OCI-LY7 (cell line): ENCODE results near the gene FAM193A. TPM values are rescaled to one million over a fixed set of nuclear protein-coding genes. Genes with fewer than 3 reads are reported as not detected.

ENCODE experiments used
- BruUV-seq: library from RNA; stranded (reverse); fragments of 400-500 nt; replicated peaks from 2 replicates; lab custom pipeline; 2021; lab: Mats Ljungman, UMichigan
- CTCF ChIA-PET: fragments of 300-600 bp; sonication (Branson Sonifier 250); formaldehyde crosslinking; loops from one replicate; lab custom pipeline; 2022; ENCODE audit warnings: antibody characterized with exemption; ENCODE audit not compliant: unreplicated experiment; lab: Charles Lee
- POLR2A ChIA-PET: fragments of 300-600 bp; sonication (Branson Sonifier 250); formaldehyde crosslinking; loops from one replicate; lab custom pipeline; 2022; ENCODE audit warnings: antibody characterized with exemption; lab: Charles Lee
- DNase-seq: peaks from one replicate; pipeline ENCODE4 v3.0.0-alpha.2; 2015; ENCODE audit warnings: low spot score
- H2AFZ ChIP-seq: fragments of 200-600 bp; sonication (generic), shearing (Covaris generic); 2 replicates; pipeline ENCODE4 v1.6.1; 2014; ENCODE audit warnings: mild to moderate bottlenecking, antibody characterized with exemption, low read length, moderate library complexity
- H3K27ac ChIP-seq: fragments of 200-600 bp; sonication (generic); 2 replicates; pipeline ENCODE4 v1.5.1; 2014; ENCODE audit warnings: mixed run types, low read depth, mild to moderate bottlenecking, moderate library complexity, low read length, inconsistent platforms; ENCODE audit not compliant: poor library complexity, severe bottlenecking
- H3K36me3 ChIP-seq: fragments of 200-600 bp; sonication (generic); 2 replicates; pipeline ENCODE4 v1.6.1; 2014; ENCODE audit warnings: mild to moderate bottlenecking, antibody characterized with exemption, low read length, moderate library complexity, mixed read lengths; ENCODE audit not compliant: insufficient read depth
- H3K4me1 ChIP-seq: fragments of 200-600 bp; sonication (generic); 2 replicates; pipeline ENCODE4 v1.5.1; 2014; ENCODE audit warnings: mild to moderate bottlenecking, low read length; ENCODE audit not compliant: insufficient read depth, poor library complexity, severe bottlenecking
- H3K4me2 ChIP-seq: fragments of 200-600 bp; sonication (generic); 2 replicates; pipeline ENCODE4 v1.6.1; 2014; ENCODE audit warnings: mild to moderate bottlenecking, low read length
- H3K4me3 ChIP-seq: fragments of 200-600 bp; sonication (generic); 2 replicates; pipeline ENCODE4 v1.5.1; 2014; ENCODE audit warnings: mild to moderate bottlenecking, low read depth, low read length; ENCODE audit not compliant: poor library complexity, severe bottlenecking
- H3K79me2 ChIP-seq: fragments of 200-600 bp; sonication (generic); 2 replicates; pipeline ENCODE4 v1.6.1; 2016; ENCODE audit warnings: low read depth, mild to moderate bottlenecking, low read length, moderate library complexity, mixed read lengths; ENCODE audit not compliant: insufficient read depth
- H3K9me2 ChIP-seq: fragments of 200-600 bp; sonication (generic); 2 replicates; pipeline ENCODE4 v1.6.1; 2016; ENCODE audit warnings: mild to moderate bottlenecking, low read length, mixed read lengths; ENCODE audit not compliant: insufficient read depth
- H3K9me3 ChIP-seq: fragments of 200-600 bp; sonication (generic); 2 replicates; pipeline ENCODE4 v1.6.1; 2014; ENCODE audit warnings: mild to moderate bottlenecking, mixed run types, low read length, mixed read lengths
- H4K20me1 ChIP-seq: fragments of 200-600 bp; sonication (generic); 2 replicates; pipeline ENCODE4 v1.6.1; 2014; ENCODE audit warnings: mild to moderate bottlenecking, antibody characterized with exemption, low read length, moderate library complexity, mixed read lengths; ENCODE audit not compliant: insufficient read depth
- EZH2phosphoT487 ChIP-seq: fragments of 200-600 bp; sonication (generic); IDR thresholded peaks from 2 replicates; pipeline ENCODE4 v1.6.1; 2018; ENCODE audit warnings: low read depth, borderline replicate concordance, mild to moderate bottlenecking, mixed run types, antibody characterized with exemption, low read length, moderate library complexity, mixed read lengths
- intact Hi-C: fragments of 100-400 bp; cut with micrococcal nuclease; formaldehyde crosslinking; loops from one replicate; pipeline ENCODE4 v1.10.0; 2022; ENCODE audit not compliant: unreplicated experiment
- total RNA-seq, 2 experiments: library from RNA; depleted of rRNA in 1 of 2; stranded (reverse); fragments of >200 nt in 1 of 2; shearing (Covaris generic) in 1 of 2; gene quantifications; 2 replicates each; pipeline ENCODE4 v1.2.3, GENCODE V29; 2014 to 2022
- TF ChIP-seq, protein P1 (sequence below): fragments of 200-600 bp; sonication (generic); conservative IDR thresholded peaks from 2 replicates; pipeline ENCODE4 v1.5.1; 2014; ENCODE audit warnings: mild to moderate bottlenecking, antibody characterized with exemption, low read length, moderate library complexity, mixed read lengths

FAM193A gene
- total RNA-seq, 2 experiments from 2014 or later = 17.8 to 36.7 TPM

DNA sequence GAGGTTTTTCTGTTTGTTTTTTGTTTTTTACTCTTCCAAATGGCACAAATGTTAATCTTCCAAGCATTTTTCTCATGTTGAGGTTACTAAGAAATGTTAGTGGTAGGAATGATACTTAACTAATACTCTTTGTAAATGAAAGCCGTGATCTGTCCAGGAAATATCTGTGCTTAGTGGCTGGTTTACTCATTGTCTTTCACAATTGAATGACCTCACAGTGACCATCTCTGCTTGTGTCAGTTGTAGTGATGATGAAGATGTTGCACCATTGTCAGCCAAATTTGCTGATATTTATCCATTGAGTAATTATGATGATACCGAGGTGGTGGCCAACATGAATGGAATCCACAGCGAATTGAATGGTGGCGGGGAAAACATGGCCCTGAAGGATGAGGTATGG is 126.2 kb downstream of the FAM193A start:
- H3K27ac ChIP-seq = no peak overlapping the region
- no peaks in the 10 kb centered on the region for H3K9me2 ChIP-seq
- ChIA-PET POLR2A (no interaction called here), CTCF (no interaction called here)
- DNase-seq = no peak
- H2AFZ ChIP-seq = no peak overlapping the region
- no peaks in the 10 kb centered on the region for H3K4me1 ChIP-seq
- H3K4me2 ChIP-seq = no peak overlapping the region
- no peaks in the 10 kb centered on the region for H3K79me2 ChIP-seq
- no peaks in the 10 kb centered on the region for H3K9me3 ChIP-seq
- H3K36me3 ChIP-seq = peaks cover 72% of the 10 kb centered on the region
- no TSS peak for BruUV-seq
- no peak overlapping the region for H3K4me3 ChIP-seq
- TF ChIP-seq, protein P1, sequence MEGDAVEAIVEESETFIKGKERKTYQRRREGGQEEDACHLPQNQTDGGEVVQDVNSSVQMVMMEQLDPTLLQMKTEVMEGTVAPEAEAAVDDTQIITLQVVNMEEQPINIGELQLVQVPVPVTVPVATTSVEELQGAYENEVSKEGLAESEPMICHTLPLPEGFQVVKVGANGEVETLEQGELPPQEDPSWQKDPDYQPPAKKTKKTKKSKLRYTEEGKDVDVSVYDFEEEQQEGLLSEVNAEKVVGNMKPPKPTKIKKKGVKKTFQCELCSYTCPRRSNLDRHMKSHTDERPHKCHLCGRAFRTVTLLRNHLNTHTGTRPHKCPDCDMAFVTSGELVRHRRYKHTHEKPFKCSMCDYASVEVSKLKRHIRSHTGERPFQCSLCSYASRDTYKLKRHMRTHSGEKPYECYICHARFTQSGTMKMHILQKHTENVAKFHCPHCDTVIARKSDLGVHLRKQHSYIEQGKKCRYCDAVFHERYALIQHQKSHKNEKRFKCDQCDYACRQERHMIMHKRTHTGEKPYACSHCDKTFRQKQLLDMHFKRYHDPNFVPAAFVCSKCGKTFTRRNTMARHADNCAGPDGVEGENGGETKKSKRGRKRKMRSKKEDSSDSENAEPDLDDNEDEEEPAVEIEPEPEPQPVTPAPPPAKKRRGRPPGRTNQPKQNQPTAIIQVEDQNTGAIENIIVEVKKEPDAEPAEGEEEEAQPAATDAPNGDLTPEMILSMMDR = no peak
- TF ChIP-seq EZH2phosphoT487 = no peak
- H4K20me1 ChIP-seq = no peaks in the 10 kb centered on the region
- intact Hi-C loops = no loop called here

DNA sequence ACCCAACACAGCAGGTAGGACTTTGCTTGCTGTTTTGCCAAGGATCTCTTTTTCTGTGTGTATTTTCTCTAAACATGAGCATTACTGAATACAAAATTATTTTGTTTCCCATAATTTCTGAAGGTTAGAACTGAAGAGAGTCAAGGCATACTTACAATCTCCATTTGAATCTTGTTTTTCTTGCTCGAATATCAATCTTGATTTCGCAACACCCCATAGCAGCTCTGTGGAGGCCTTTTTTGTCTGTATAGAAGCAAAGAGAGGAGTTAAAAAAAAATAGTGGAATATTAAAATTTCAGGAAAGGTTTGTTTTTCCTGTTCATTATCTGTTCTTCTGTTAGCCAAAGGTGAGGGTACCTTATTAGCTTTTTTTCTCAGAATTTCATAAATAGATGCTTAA is 126.8 kb downstream of the FAM193A start:
- Histone ChIP-seq H2AFZ (no peak overlapping the region), H3K27ac (no peak overlapping the region), H4K20me1 (no peaks in the 10 kb centered on the region), H3K9me2 (no peaks in the 10 kb centered on the region), H3K36me3 (peaks cover 66% of the 10 kb centered on the region), H3K4me1 (no peaks in the 10 kb centered on the region), H3K9me3 (no peaks in the 10 kb centered on the region), H3K79me2 (no peaks in the 10 kb centered on the region), H3K4me3 (no peak overlapping the region), H3K4me2 (no peak overlapping the region)
- TF ChIP-seq, protein P1 = no peak
- TF ChIP-seq EZH2phosphoT487 = no peak
- ChIA-PET POLR2A (no interaction called here), CTCF (no interaction called here)
- no peak for DNase-seq
- intact Hi-C loops = no loop called here
- BruUV-seq = no TSS peak

DNA sequence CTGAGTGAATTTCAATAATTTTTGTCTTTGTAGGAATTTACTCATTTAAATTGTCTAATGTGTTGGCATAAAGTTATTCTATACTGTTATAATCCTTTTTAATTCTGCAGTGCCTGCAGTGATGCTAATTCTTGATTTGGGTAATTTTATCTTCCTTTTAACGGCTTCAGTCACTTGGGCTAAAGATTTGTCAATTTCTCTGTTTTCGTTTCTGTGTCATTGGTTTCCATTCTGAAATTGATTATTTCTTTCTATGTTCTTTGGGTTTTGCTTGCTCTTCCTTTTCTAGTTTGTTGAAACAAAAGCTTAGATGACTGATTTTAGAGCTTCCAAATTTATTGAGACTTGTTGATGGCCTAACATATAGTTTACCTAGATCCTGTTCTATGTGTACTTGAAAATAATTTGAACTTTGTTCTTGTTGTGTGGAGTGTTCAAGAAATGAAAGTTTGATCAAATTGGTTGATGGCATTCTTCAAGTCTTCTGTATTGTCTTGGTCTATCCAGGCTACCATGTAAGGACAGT is 130.3 kb downstream of the FAM193A start:
- H4K20me1 ChIP-seq = no peaks in the 10 kb centered on the region
- no peak overlapping the region for H3K27ac ChIP-seq
- ChIA-PET CTCF (no interaction called here), POLR2A (no interaction called here)
- H3K4me1 ChIP-seq = peaks cover 23% of the 10 kb centered on the region
- peaks cover 53% of the 10 kb centered on the region for H3K36me3 ChIP-seq
- TF ChIP-seq, protein P1 = no peak
- no peak for TF ChIP-seq EZH2phosphoT487
- no peak overlapping the region for H2AFZ ChIP-seq
- intact Hi-C loops = no loop called here
- no peaks in the 10 kb centered on the region for H3K79me2 ChIP-seq
- no peaks in the 10 kb centered on the region for H3K9me3 ChIP-seq
- H3K4me2 ChIP-seq = no peak overlapping the region
- no TSS peak for BruUV-seq
- H3K4me3 ChIP-seq = no peak overlapping the region
- no peaks in the 10 kb centered on the region for H3K9me2 ChIP-seq
- DNase-seq = no peak
